ENCODE measurements around the gene SETD4. TPM values are rescaled to one million over a fixed set of nuclear protein-coding genes. Genes with fewer than 3 reads are reported as not detected.

The SETD4 gene
- total and polyA plus RNA-seq, 2 of the 8 experiments (the other 6 are each of a cell fraction or from before 2014, with no cell fraction given): 20.1 to 46.6 TPM

DNA sequence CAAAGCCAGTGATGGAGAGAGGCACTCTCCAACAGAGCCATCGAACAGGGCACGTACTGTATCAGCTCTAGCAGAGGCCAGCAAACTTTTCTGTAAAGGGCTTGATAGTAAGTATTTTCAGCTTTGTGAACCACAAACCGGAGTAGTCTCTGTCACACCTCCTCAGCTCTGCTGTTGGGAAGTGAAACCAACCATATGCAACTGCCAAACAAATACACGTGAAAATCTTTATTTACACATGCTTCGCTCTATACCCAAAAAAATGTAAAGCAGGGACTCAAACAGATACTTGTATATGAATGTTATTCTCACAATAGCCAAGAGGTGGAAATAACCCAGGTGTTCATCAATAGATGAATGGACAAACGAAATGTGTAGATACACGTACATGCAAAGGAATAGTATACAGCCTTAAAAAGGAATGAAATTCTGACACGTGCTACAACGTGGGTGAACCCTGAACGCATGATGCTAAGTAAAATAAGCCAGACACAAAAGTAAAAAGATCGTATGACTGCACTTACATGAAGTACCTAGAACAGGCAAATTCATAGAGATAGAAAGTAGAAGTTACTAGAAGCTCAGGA lies 39.0 kb downstream of the SETD4 start (continued):
- no peak for TF ChIP-seq ASH2L (IDR thresholded peaks at IDR 0.05; ENCODE audit: low read length)
- TF ChIP-seq FOSL1 (IDR thresholded peaks at IDR 0.05; ENCODE audit: insufficient read depth, low read depth, low read length): no peak
- TF ChIP-seq EZH2 (IDR thresholded peaks at IDR 0.05; ENCODE audit: low read depth, low read length, severe bottlenecking): no peak
